Thoracic aorta (tissue), 2 donors: Measurements from ENCODE around the gene SEMA6B. TPM values are rescaled to one million over a fixed set of nuclear protein-coding genes. Genes with fewer than 3 reads are reported as not detected.

Experiments
- ATAC-seq: fragments of 150-250 bp; one replicate; pipeline ENCODE4 v1.8.0; 2017; ENCODE audit warnings: low read depth; ENCODE audit not compliant: insufficient number of reproducible peaks, low FRiP score
- DNase-seq: peaks from one replicate; pipeline ENCODE4 v3.0.0-alpha.2; 2020; ENCODE audit warnings: low spot score
- H3K27ac ChIP-seq, 2 donors: fragments of 200-600 bp; sonication (generic); 1 replicate in 1 of 2; 2 replicates in 1 of 2; pipeline ENCODE4 v1.5.1; 2016; ENCODE audit warnings: mild to moderate bottlenecking in 2 of 2, moderate library complexity in 2 of 2
- H3K27me3 ChIP-seq: fragments of 200-600 bp; sonication (generic); replicated peaks from 2 replicates; pipeline ENCODE4 v1.6.0; 2016; ENCODE audit warnings: mild to moderate bottlenecking; ENCODE audit not compliant: insufficient read depth
- H3K36me3 ChIP-seq: fragments of 200-600 bp; sonication (generic); one replicate; pipeline ENCODE4 v1.5.1; 2016
- H3K4me1 ChIP-seq, 2 donors: fragments of 200-600 bp; sonication (generic); 1 replicate in 1 of 2; 2 replicates in 1 of 2; pipeline versions ENCODE4 v1.5.1 to v1.6.0; 2016; ENCODE audit warnings: low read depth in 2 of 2, mild to moderate bottlenecking in 1 of 2; ENCODE audit not compliant: control insufficient read depth in 1 of 2
- H3K4me3 ChIP-seq: fragments of 200-600 bp; sonication (generic); 2 replicates; pipeline ENCODE4 v1.5.1; 2016; ENCODE audit warnings: mild to moderate bottlenecking
- H3K9me3 ChIP-seq: fragments of 200-600 bp; sonication (generic); 2 replicates; pipeline ENCODE4 v1.5.1; 2016
- total RNA-seq, 2 donors: library from RNA; depleted of rRNA; stranded (reverse); fragments of >200 nt; gene quantifications; one replicate each; pipeline versions ENCODE4 v1.1.0 to v1.2.3, GENCODE V29; 2016
- TF ChIP-seq, protein P1 (sequence below): fragments of 200-600 bp; sonication (generic); IDR thresholded peaks from one replicate; pipeline ENCODE4 v1.5.1; 2019; ENCODE audit warnings: antibody characterized with exemption

The SEMA6B gene
- total RNA-seq, 2 donors from 2014 or later: 3.4 to 17.4 TPM

DNA sequence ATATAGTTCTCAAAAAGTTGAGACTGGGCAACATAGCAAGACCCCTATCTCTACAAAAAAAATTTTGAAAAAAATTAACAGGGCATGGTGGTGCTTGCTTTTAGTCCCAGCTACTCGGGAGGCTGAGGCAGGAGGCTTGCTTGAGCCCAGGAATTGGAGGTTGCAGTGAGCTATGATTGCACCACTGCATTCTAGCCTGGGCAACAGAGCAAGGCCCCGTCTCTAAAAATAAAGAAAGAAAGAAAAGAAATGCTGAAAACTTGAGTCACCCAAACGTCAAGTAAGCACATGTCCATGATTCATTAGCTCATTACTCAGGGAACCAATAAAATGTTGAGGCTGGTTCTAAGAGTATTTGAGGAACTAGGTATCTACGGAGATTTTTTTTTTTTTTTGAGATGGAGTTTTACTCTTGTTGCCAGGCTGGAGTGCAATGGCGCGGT, 33.9 kb upstream of the SEMA6B start:
- Histone ChIP-seq H3K9me3 (no peaks in the 10 kb centered on the region), H3K4me1 (peaks cover 0 to 2% of the 10 kb centered on the region in 2 donors), H3K27me3 (peaks cover 6% of the 10 kb centered on the region), H3K27ac (no peak overlapping the region), H3K36me3 (no peaks in the 10 kb centered on the region), H3K4me3 (no peak overlapping the region)
- TF ChIP-seq, protein P1, sequence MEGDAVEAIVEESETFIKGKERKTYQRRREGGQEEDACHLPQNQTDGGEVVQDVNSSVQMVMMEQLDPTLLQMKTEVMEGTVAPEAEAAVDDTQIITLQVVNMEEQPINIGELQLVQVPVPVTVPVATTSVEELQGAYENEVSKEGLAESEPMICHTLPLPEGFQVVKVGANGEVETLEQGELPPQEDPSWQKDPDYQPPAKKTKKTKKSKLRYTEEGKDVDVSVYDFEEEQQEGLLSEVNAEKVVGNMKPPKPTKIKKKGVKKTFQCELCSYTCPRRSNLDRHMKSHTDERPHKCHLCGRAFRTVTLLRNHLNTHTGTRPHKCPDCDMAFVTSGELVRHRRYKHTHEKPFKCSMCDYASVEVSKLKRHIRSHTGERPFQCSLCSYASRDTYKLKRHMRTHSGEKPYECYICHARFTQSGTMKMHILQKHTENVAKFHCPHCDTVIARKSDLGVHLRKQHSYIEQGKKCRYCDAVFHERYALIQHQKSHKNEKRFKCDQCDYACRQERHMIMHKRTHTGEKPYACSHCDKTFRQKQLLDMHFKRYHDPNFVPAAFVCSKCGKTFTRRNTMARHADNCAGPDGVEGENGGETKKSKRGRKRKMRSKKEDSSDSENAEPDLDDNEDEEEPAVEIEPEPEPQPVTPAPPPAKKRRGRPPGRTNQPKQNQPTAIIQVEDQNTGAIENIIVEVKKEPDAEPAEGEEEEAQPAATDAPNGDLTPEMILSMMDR: no peak
- no peak for ATAC-seq
- DNase-seq: no peak

DNA sequence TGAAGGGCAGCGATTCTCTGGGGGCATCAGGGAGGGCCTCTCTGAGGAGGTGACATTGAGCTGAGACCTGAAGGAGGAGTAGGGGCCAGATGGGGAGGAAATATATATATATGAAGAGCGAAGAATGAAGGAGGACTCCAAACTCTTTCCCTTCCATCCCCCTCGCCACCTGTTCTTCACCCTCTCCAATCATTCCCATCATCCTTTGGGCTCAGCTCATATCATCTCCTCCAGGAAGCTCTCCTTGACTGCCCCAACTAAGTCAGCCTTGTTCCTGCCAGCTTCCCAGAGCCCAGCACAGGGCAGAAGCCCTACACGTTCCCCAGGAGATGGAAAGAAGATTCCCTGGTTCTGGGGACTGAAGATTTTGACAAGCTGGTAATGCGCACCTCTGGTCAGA, 33.0 kb upstream of the SEMA6B start:
- H3K27ac ChIP-seq: no peak overlapping the region
- H3K4me1 ChIP-seq: no peaks in the 10 kb centered on the region
- DNase-seq (no peak), ATAC-seq (no peak)
- H3K4me3 ChIP-seq: no peak overlapping the region
- TF ChIP-seq, protein P1: no peak
- H3K9me3 ChIP-seq: no peaks in the 10 kb centered on the region
- no peaks in the 10 kb centered on the region for H3K36me3 ChIP-seq
- peaks cover 4% of the 10 kb centered on the region for H3K27me3 ChIP-seq

DNA sequence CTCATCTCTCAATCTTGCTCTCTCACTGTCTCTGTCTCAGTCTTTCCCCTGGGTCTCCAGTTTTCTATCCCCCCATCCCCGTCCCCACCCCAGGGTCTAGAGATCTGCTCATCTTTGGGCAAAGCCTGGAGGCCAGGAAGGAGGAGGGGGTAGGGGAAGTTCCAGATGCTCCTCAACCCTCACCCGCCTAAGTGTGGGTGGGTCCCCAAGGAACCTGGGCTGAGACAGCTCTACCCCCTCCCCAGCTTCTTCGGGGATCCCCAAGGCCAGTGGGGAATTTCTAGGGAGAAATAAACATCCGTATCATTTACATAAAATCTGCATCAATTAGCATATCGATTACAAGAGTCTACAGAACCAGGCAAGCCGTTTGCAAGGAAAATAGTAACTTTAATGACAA, 31.8 kb upstream of the SEMA6B start:
- no peak for DNase-seq
- ATAC-seq: no peak
- Histone ChIP-seq H3K9me3 (no peaks in the 10 kb centered on the region), H3K4me3 (no peak overlapping the region), H3K36me3 (no peaks in the 10 kb centered on the region), H3K27ac (no peak overlapping the region), H3K4me1 (no peaks in the 10 kb centered on the region), H3K27me3 (no peaks in the 10 kb centered on the region)
- TF ChIP-seq, protein P1: no peak

DNA sequence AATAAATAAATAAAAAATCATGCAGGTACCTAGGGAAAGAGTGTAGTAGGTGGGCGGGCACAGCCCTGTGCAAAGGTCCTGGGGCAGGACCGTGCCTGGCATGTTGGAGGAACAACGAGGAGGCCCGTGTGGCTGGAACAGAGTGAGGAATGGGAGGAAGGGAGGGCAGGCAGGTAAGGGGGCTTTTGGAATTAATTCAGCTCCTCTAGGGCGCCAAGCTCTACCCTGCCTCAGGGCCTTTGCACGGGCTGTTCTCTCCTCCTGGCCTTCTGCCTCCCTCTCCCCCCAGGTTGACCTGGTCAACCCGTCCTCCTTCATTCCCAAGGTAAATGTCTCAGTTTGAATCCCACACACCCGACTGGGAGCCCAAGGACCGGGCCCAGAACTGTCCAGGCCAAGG, 31.1 kb upstream of the SEMA6B start:
- H3K4me1 ChIP-seq: no peaks in the 10 kb centered on the region
- DNase-seq (no peak), ATAC-seq (no peak)
- H3K36me3 ChIP-seq: no peaks in the 10 kb centered on the region
- no peaks in the 10 kb centered on the region for H3K27me3 ChIP-seq
- no peak overlapping the region for H3K27ac ChIP-seq
- TF ChIP-seq, protein P1: no peak
- H3K4me3 ChIP-seq: no peak overlapping the region
- no peaks in the 10 kb centered on the region for H3K9me3 ChIP-seq

DNA sequence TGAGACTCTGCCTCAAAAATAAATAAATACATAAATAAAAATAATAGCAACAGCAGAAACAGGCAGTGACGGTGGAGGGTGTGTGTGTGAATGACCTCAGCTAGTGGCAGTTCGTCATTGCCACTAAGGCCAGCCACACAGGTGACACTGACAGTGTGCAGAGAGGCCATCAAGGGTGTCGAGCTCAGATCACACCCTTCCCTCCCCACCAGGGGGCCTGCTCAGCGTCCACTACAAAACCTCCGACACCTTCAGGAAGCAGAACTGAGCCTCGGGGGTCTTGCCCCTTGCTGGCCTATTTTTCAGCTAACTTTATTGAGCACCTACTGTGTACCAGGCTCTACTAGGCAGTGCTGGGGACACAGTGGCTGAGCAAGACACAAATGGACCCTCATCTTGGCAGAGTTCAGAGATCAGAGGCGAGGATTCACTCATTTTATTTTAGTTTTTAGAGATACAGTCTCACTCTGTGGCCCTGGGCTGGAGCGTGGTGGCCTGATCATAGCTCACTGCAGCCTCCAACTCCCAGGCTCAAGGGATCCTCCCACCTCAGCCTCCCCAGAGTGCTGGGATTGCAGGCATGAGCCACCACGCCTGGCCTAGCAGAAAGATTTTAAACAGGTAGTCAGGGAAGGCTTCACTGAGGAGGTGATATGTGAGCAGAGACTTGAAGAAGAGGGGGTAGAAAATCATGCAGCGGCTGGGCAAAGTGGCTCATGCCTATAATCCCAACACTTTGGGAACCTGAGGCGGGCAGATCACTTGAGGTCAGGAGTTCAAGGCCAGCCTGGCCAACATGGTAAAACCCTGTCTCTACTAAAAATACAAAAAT, 30.3 kb upstream of the SEMA6B start:
- Histone ChIP-seq H3K4me1 (peaks cover 0 to 1% of the 10 kb centered on the region in 2 donors), H3K4me3 (no peak overlapping the region), H3K27ac (no peak overlapping the region), H3K27me3 (peaks cover 4% of the 10 kb centered on the region), H3K9me3 (no peaks in the 10 kb centered on the region), H3K36me3 (no peaks in the 10 kb centered on the region)
- DNase-seq (no peak), ATAC-seq (no peak)
- TF ChIP-seq, protein P1: peak; percentile 19
